GM06990 (cell line): Measurements from ENCODE around the gene CLECL1.
A peak's percentile ranks its signal among the peaks of the same experiment; 100 is the strongest.

Source experiments
- DNase-seq: peaks from one replicate; pipeline ENCODE4 v3.0.0-alpha.2; 2011; ENCODE audit not compliant: insufficient read length; ENCODE audit errors: extremely low read depth
- H3K27me3 ChIP-seq: replicated peaks from 2 replicates; pipeline ENCODE4 v1.6.0; 2011; ENCODE audit warnings: low read length; ENCODE audit not compliant: control insufficient read depth, insufficient read depth
- H3K36me3 ChIP-seq: 2 replicates; pipeline ENCODE4 v1.5.1; 2011; ENCODE audit warnings: low read length; ENCODE audit not compliant: control insufficient read depth, insufficient read depth
- H3K4me3 ChIP-seq: replicated peaks from 2 replicates; pipeline ENCODE4 v1.5.1; 2011; ENCODE audit warnings: low read depth, mild to moderate bottlenecking, control low read depth, low read length
- CTCF ChIP-seq: IDR thresholded peaks from 2 replicates; pipeline ENCODE4 v1.5.1; 2011; ENCODE audit warnings: low read length, control low read depth, mild to moderate bottlenecking, inconsistent platforms; ENCODE audit not compliant: insufficient read depth, poor library complexity, severe bottlenecking

Gene CLECL1

GRCh38 chr12:9763025-9763424 is 30.1 kb upstream of the CLECL1 start:
- DNase-seq: no peak
- no peak for TF ChIP-seq CTCF
- Histone ChIP-seq H3K36me3 (no peaks in the 10 kb centered on the region), H3K27me3 (no peaks in the 10 kb centered on the region), H3K4me3 (no peak overlapping the region)

- no peak overlapping the region for H3K4me3 ChIP-seq
- H3K27me3 ChIP-seq: no peaks in the 10 kb centered on the region
- H3K36me3 ChIP-seq: no peaks in the 10 kb centered on the region
- TF ChIP-seq CTCF: no peak
- DNase-seq: no peak
These were observed 29.5 kb upstream of the CLECL1 start for GRCh38 chr12:9762369-9762768.

GRCh38 chr12:9761419-9761781 is 28.5 kb upstream of the CLECL1 start:
- H3K36me3 ChIP-seq: no peaks in the 10 kb centered on the region
- no peaks in the 10 kb centered on the region for H3K27me3 ChIP-seq
- DNase-seq: no peak
- H3K4me3 ChIP-seq: no peak overlapping the region
- no peak for TF ChIP-seq CTCF

GRCh38 chr12:9760699-9761418 is 28.0 kb upstream of the CLECL1 start, which contains the start of gene CD69:
TSS of gene CD69 (minus strand) at chr12:9760901. CDS start at chr12:9760820, 81 bp downstream.
- H3K27me3 ChIP-seq: no peaks in the 10 kb centered on the region

GRCh38 chr12:9760120-9760519 is 27.2 kb upstream of the CLECL1 start:
- TF ChIP-seq CTCF: no peak
- H3K4me3 ChIP-seq: peak overlapping the region; percentile 71
- no peaks in the 10 kb centered on the region for H3K27me3 ChIP-seq
- peaks cover under 1% of the 10 kb centered on the region for H3K36me3 ChIP-seq
- no peak for DNase-seq

More at GRCh38 chr12:9760699-9761418, 28.0 kb upstream of the CLECL1 start, which contains the start of gene CD69:
- Histone ChIP-seq H3K36me3 (no peaks in the 10 kb centered on the region; the same call in 1 of the 2 replicates), H3K4me3 (peak within 1 kb of the TSS; percentile 71)
- peak; percentile 66 for DNase-seq
- no peak for TF ChIP-seq CTCF
